ENCODE results near the gene SMAD6. TPM values are rescaled to one million over a fixed set of nuclear protein-coding genes. Genes with fewer than 3 reads are reported as not detected.

Gene SMAD6
- total RNA-seq, 1 experiment from 2014 or later = 19.9 TPM

- intact Hi-C loops (cut with micrococcal nuclease) = no loop called here
- peaks cover 55% of the 10 kb centered on the region for H3K79me2 ChIP-seq (ENCODE audit: low read length)
- POLR2A ChIA-PET (ENCODE audit: unreplicated experiment) = interaction anchor here (0.7 kb wide), 1 partner anchor 1870 kb away, joined by 3 read pairs; no protein-coding TSS in a partner anchor
- H4K20me1 ChIP-seq (ENCODE audit: low read length) = peaks cover 13% of the 10 kb centered on the region; the same call in 1 of the 2 replicates
- no TSS peak for BruUV-seq (replicated peaks)
- H3K27me3 ChIP-seq (ENCODE audit: low read length) = no peaks in the 10 kb centered on the region
- no peak overlapping the region for H3K27ac ChIP-seq (ENCODE audit: low read length)
- no peak overlapping the region for H3K9ac ChIP-seq (ENCODE audit: low read length)
- DNase-seq (no peak), ATAC-seq (no peak)
- no peaks in the 10 kb centered on the region for H3K36me3 ChIP-seq (ENCODE audit: low read depth, low read length)
- no peaks in the 10 kb centered on the region for H3K9me3 ChIP-seq (ENCODE audit: low read length)
- H3K4me1 ChIP-seq (ENCODE audit: insufficient read depth, low read length) = peaks cover 15% of the 10 kb centered on the region
- H3K9me2 ChIP-seq (replicated peaks; ENCODE audit: low read length) = no peaks in the 10 kb centered on the region
- no peak overlapping the region for H3K4me2 ChIP-seq (ENCODE audit: low read length)
- H3K4me3 ChIP-seq (ENCODE audit: low read length) = no peak overlapping the region
- CTCF ChIA-PET = interaction anchor here (0.6 kb wide), 1 partner anchor 148 kb away, joined by 4 read pairs; no protein-coding TSS in a partner anchor
- H3F3A ChIP-seq (ENCODE audit: low read length, unreplicated experiment) = no peaks in the 10 kb centered on the region
- TF ChIP-seq EZH2 (IDR thresholded peaks at IDR 0.05; ENCODE audit: low read length, unreplicated experiment) (no peak), CTCF (conservative IDR thresholded peaks at IDR 0.05; ENCODE audit: low read depth, low read length) (peak; percentile 49), EZH2phosphoT487 (IDR thresholded peaks at IDR 0.05; ENCODE audit: borderline replicate concordance, low read length) (no peak)
- no peak overlapping the region for H2AFZ ChIP-seq (ENCODE audit: low read length)
Observed at GRCh38 chr15:66706225-66706732, 4.2 kb downstream of the SMAD6 start.

GRCh38 chr15:66706840-66707239 lies 4.8 kb downstream of the SMAD6 start:
- H3K27me3 ChIP-seq (ENCODE audit: low read length) = no peaks in the 10 kb centered on the region
- H3K4me1 ChIP-seq (ENCODE audit: insufficient read depth, low read length) = peaks cover 15% of the 10 kb centered on the region
- H3K27ac ChIP-seq (ENCODE audit: low read length) = no peak overlapping the region
- H3K4me3 ChIP-seq (ENCODE audit: low read length) = no peak overlapping the region
- no peak for TF ChIP-seq CTCF (conservative IDR thresholded peaks at IDR 0.05; ENCODE audit: low read depth, low read length)
- no peak for TF ChIP-seq EZH2 (IDR thresholded peaks at IDR 0.05; ENCODE audit: low read length, unreplicated experiment)
- no peak for TF ChIP-seq EZH2phosphoT487 (IDR thresholded peaks at IDR 0.05; ENCODE audit: borderline replicate concordance, low read length)
- no peaks in the 10 kb centered on the region for H3K36me3 ChIP-seq (ENCODE audit: low read depth, low read length)
- H3F3A ChIP-seq (ENCODE audit: low read length, unreplicated experiment) = no peaks in the 10 kb centered on the region
- POLR2A ChIA-PET (ENCODE audit: unreplicated experiment) = no interaction called here
- H2AFZ ChIP-seq (ENCODE audit: low read length) = no peak overlapping the region
- peaks cover 13% of the 10 kb centered on the region; the same call in 1 of the 2 replicates for H4K20me1 ChIP-seq (ENCODE audit: low read length)
- no peak overlapping the region for H3K4me2 ChIP-seq (ENCODE audit: low read length)
- DNase-seq = no peak
- no peak for ATAC-seq
- H3K9me2 ChIP-seq (replicated peaks; ENCODE audit: low read length) = no peaks in the 10 kb centered on the region
- H3K9me3 ChIP-seq (ENCODE audit: low read length) = no peaks in the 10 kb centered on the region
- no peak overlapping the region for H3K9ac ChIP-seq (ENCODE audit: low read length)
- CTCF ChIA-PET = interaction anchor here (0.6 kb wide), 1 partner anchor 147 kb away, joined by 4 read pairs; no protein-coding TSS in a partner anchor
- intact Hi-C loops (cut with micrococcal nuclease) = no loop called here
- BruUV-seq (replicated peaks) = no TSS peak
- H3K79me2 ChIP-seq (ENCODE audit: low read length) = peaks cover 55% of the 10 kb centered on the region

GRCh38 chr15:66707310-66708082 lies 5.5 kb downstream of the SMAD6 start:
- intact Hi-C loops (cut with micrococcal nuclease) = no loop called here
- Histone ChIP-seq H3K4me1 (ENCODE audit: insufficient read depth, low read length) (peaks cover 15% of the 10 kb centered on the region), H3K4me2 (ENCODE audit: low read length) (no peak overlapping the region), H3K9ac (ENCODE audit: low read length) (no peak overlapping the region), H4K20me1 (ENCODE audit: low read length) (peaks cover 13% of the 10 kb centered on the region; the same call in 1 of the 2 replicates), H3F3A (ENCODE audit: low read length, unreplicated experiment) (no peaks in the 10 kb centered on the region), H3K27me3 (ENCODE audit: low read length) (no peaks in the 10 kb centered on the region), H3K4me3 (ENCODE audit: low read length) (no peak overlapping the region), H3K27ac (ENCODE audit: low read length) (no peak overlapping the region), H3K36me3 (ENCODE audit: low read depth, low read length) (no peaks in the 10 kb centered on the region), H2AFZ (ENCODE audit: low read length) (no peak overlapping the region), H3K79me2 (ENCODE audit: low read length) (peaks cover 52% of the 10 kb centered on the region), H3K9me2 (replicated peaks; ENCODE audit: low read length) (no peaks in the 10 kb centered on the region), H3K9me3 (ENCODE audit: low read length) (no peaks in the 10 kb centered on the region)
- no peak for DNase-seq
- BruUV-seq (replicated peaks) = no TSS peak
- no peak for ATAC-seq
- POLR2A ChIA-PET (ENCODE audit: unreplicated experiment) = no interaction called here
- TF ChIP-seq EZH2phosphoT487 (IDR thresholded peaks at IDR 0.05; ENCODE audit: borderline replicate concordance, low read length) (no peak), EZH2 (IDR thresholded peaks at IDR 0.05; ENCODE audit: low read length, unreplicated experiment) (no peak), CTCF (conservative IDR thresholded peaks at IDR 0.05; ENCODE audit: low read depth, low read length) (no peak)
- CTCF ChIA-PET = no interaction called here
